WERI-Rb-1 (cell line): ENCODE data around the gene NCS1.

ENCODE experiments used
- DNase-seq: peaks from one replicate; pipeline ENCODE4 v3.0.0-alpha.2; 2020
- H3K27ac ChIP-seq: fragments of 250-450 bp; sonication (Bioruptor Pico); 2 replicates; pipeline ENCODE4 v1.5.1; 2020; ENCODE audit warnings: mild to moderate bottlenecking, moderate library complexity
- H3K27me3 ChIP-seq: fragments of 250-450 bp; sonication (Bioruptor Pico); 2 replicates; pipeline ENCODE4 v1.5.1; 2021; ENCODE audit warnings: mild to moderate bottlenecking, low read depth, moderate library complexity; ENCODE audit not compliant: insufficient read depth, severe bottlenecking
- H3K36me3 ChIP-seq: fragments of 250-450 bp; sonication (Bioruptor Pico); 2 replicates; pipeline ENCODE4 v1.5.1; 2020; ENCODE audit warnings: mild to moderate bottlenecking, moderate library complexity
- H3K4me3 ChIP-seq: 2 replicates; pipeline ENCODE4 v1.5.1; 2011; ENCODE audit warnings: low read depth, mild to moderate bottlenecking, control low read depth, low read length
- H3K9me3 ChIP-seq: fragments of 250-450 bp; sonication (Bioruptor Pico); 2 replicates; pipeline ENCODE4 v1.5.1; 2021; ENCODE audit warnings: mild to moderate bottlenecking, moderate library complexity; ENCODE audit not compliant: severe bottlenecking
- CTCF ChIP-seq: IDR thresholded peaks from 2 replicates; pipeline ENCODE4 v1.5.1; 2011; ENCODE audit warnings: low read depth, mild to moderate bottlenecking, control low read depth, inconsistent platforms, low read length

NCS1 gene

DNA sequence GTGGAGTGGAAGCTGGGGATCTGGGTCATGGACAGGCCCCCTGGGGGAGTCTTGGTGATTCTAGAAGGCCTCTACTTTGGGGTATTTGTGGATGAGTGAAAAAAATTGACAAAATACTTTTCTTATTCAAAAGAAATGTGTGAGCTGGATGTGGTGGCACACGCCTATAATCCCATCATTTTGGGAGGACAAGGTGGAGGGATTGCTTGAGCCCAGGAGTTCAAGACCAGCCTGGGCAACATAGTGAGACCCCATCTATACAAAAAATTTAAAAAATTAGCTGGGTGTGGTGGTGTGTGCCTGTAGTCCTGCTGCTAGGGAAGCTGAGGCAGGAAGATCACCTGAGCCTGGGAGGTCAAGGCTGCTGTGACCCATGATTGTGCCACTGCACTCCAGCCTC, 6.6 kb upstream of the NCS1 start:
- Histone ChIP-seq H3K36me3 (no peaks in the 10 kb centered on the region), H3K4me3 (no peak overlapping the region), H3K27me3 (no peaks in the 10 kb centered on the region), H3K27ac (no peak overlapping the region), H3K9me3 (no peaks in the 10 kb centered on the region)
- no peak for DNase-seq
- TF ChIP-seq CTCF, result no peak

DNA sequence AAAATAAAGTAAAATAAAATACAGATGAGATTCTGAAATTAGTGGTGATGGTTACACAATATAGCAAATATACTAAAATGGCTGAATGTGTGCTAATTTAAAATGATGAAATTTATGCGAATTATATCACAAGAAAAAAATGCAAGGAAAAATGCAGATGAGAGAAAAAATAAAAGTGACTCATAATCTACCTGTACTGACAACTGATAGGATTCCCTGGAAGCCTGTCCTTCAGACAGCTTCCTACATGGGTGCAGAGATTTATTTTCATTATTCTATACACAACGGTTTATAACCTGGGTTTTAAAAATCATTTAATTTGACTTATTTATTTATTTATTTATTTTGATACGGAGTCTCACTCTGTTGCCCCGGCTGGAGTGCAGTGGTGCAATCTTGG, 5.8 kb upstream of the NCS1 start:
- H3K27me3 ChIP-seq, result no peaks in the 10 kb centered on the region
- no peaks in the 10 kb centered on the region for H3K36me3 ChIP-seq
- no peak overlapping the region for H3K4me3 ChIP-seq
- TF ChIP-seq CTCF, result no peak
- H3K9me3 ChIP-seq, result no peaks in the 10 kb centered on the region
- no peak for DNase-seq
- H3K27ac ChIP-seq, result no peak overlapping the region

DNA sequence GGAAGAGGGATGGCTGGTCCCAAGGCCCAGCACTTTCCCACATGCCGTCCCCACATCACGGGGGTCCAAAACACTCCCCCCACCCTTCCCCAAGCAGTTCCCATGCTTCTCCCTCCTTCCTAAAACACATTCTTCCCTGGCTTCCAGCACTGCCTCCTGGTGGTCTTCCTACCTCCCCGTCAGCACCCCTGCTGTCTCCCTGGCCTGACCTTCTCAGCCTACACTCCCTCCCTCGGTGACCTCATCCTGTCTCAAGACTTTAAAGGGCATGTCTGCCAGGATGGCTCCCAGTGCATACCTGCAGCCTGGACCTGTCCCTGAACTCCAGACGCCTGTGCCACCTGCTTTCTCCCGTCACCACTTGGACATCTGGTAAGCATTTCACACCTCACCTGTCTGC, 4.3 kb upstream of the NCS1 start:
- Histone ChIP-seq H3K36me3 (peaks cover 2% of the 10 kb centered on the region), H3K9me3 (no peaks in the 10 kb centered on the region), H3K27ac (no peak overlapping the region), H3K4me3 (no peak overlapping the region), H3K27me3 (no peaks in the 10 kb centered on the region)
- peak; percentile 37 for DNase-seq
- TF ChIP-seq CTCF, result peak; percentile 55

DNA sequence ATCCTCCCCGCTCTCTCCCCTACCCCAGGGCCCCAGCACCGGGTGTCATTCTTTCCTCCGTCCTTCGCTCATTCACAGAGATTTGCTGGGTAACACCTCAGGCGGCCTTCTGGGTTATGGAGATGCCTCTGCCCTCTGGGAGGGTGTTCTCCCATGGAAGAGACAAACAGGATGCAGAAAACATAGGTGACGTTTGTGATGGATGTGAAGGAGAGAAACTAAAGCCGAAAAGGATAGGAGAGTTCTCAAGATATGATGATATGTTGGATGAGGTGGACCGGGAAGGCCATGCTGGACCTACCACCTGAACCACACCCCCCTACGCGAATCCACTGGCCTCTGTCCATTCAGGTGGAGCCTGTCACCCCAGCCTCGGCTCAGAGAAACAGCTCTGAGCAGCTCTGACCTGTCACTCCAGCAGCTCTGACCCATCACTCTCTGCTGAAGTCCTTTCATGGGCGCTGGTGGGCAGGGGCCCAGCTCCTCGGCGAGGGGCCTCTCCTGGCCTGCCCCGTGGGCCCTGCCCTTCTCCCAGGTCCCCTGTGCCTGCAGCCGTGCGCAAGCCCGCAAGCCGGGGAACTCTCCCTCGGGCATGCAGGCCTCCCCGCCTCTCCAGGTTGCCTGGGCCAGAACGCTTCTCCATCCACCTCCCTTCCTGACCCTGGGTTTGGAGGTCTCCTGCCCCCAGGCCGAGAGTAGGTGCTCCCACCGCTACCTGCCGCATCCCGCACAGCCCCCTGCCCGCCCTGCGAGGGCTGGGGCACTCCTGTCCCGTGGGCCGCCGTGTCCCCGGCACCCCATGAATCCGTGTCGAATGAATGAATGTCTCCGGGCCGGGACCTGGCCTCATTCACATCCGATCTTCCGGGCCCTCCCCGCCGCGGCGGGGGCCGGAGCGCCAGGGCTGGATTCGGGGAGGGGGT, 717 bp upstream of the NCS1 start:
- Histone ChIP-seq H3K4me3 (peak overlapping the region; percentile 58), H3K36me3 (peaks cover 32% of the 10 kb centered on the region), H3K27ac (peak overlapping the region; percentile 85), H3K27me3 (no peaks in the 10 kb centered on the region), H3K9me3 (no peaks in the 10 kb centered on the region)
- peak; percentile 42 for DNase-seq
- no peak for TF ChIP-seq CTCF

- TF ChIP-seq CTCF, result peak; percentile 22; the same call in 1 of the 2 replicates
- Histone ChIP-seq H3K27ac (peak overlapping the region; percentile 84), H3K36me3 (peaks cover 44% of the 10 kb centered on the region), H3K27me3 (no peaks in the 10 kb centered on the region), H3K9me3 (no peaks in the 10 kb centered on the region), H3K4me3 (peak overlapping the region; percentile 75)
- DNase-seq, result peak; percentile 53
These were observed 858 bp downstream of the NCS1 start for GRCh38 chr9:130172858-130173665.
